Trophoblast cell (in vitro differentiated cells and primary cell): ENCODE results near the gene KCP.

Experiments used
- DNase-seq, 2 donors: peaks; one replicate each; pipeline ENCODE4 v3.0.0-alpha.2; 2016
- H2AFZ ChIP-seq: 2 replicates; pipeline ENCODE4 v1.6.1; 2013; ENCODE audit warnings: low read length, moderate library complexity, mild to moderate bottlenecking; ENCODE audit not compliant: insufficient read depth, poor library complexity
- H2AK5ac ChIP-seq: 2 replicates; pipeline ENCODE4 v1.6.1; 2013; ENCODE audit warnings: mild to moderate bottlenecking, low read length
- H2BK120ac ChIP-seq: 2 replicates; pipeline ENCODE4 v1.6.1; 2013; ENCODE audit warnings: low read length, mild to moderate bottlenecking, moderate library complexity; ENCODE audit not compliant: insufficient read depth, poor library complexity
- H2BK12ac ChIP-seq: 2 replicates; pipeline ENCODE4 v1.6.1; 2013; ENCODE audit warnings: mild to moderate bottlenecking, low read length, moderate library complexity
- H2BK5ac ChIP-seq: 2 replicates; pipeline ENCODE4 v1.6.1; 2013; ENCODE audit warnings: low read length, low read depth, moderate library complexity, mild to moderate bottlenecking; ENCODE audit not compliant: poor library complexity
- H3K14ac ChIP-seq: 2 replicates; pipeline ENCODE4 v1.6.1; 2013; ENCODE audit warnings: mild to moderate bottlenecking, low read length
- H3K18ac ChIP-seq: 2 replicates; pipeline ENCODE4 v1.6.1; 2013; ENCODE audit warnings: mild to moderate bottlenecking, low read length
- H3K23ac ChIP-seq: 2 replicates; pipeline ENCODE4 v1.6.1; 2013; ENCODE audit warnings: low read length
- H3K27ac ChIP-seq: 2 replicates; pipeline ENCODE4 v1.5.1; 2013; ENCODE audit warnings: low read depth, mild to moderate bottlenecking, inconsistent platforms, low read length, moderate library complexity
- H3K27me3 ChIP-seq: 2 replicates; pipeline ENCODE4 v1.6.1; 2013; ENCODE audit warnings: inconsistent platforms, mild to moderate bottlenecking, low read length, moderate library complexity; ENCODE audit not compliant: insufficient read depth
- H3K36me3 ChIP-seq, 2 experiments: 1 replicate in 1 of 2; 2 replicates in 1 of 2; pipeline ENCODE4 v1.6.1; 2013; ENCODE audit warnings: low read length in 2 of 2, mild to moderate bottlenecking in 2 of 2, moderate library complexity in 1 of 2; ENCODE audit not compliant: insufficient read depth in 2 of 2, control insufficient read depth in 1 of 2
- H3K4ac ChIP-seq: 2 replicates; pipeline ENCODE4 v1.6.1; 2013; ENCODE audit warnings: low read depth, mild to moderate bottlenecking, low read length, moderate library complexity
- H3K4me1 ChIP-seq, 2 experiments: 1 replicate in 1 of 2; 2 replicates in 1 of 2; pipeline ENCODE4 v1.6.1; 2013; ENCODE audit warnings: low read length in 2 of 2, mild to moderate bottlenecking in 2 of 2, moderate library complexity in 1 of 2; ENCODE audit not compliant: insufficient read depth in 2 of 2, control insufficient read depth in 1 of 2
- H3K4me2 ChIP-seq: 2 replicates; pipeline ENCODE4 v1.6.1; 2013; ENCODE audit warnings: inconsistent platforms, mild to moderate bottlenecking, low read length, moderate library complexity
- H3K4me3 ChIP-seq: 2 replicates; pipeline ENCODE4 v1.5.1; 2013; ENCODE audit warnings: mild to moderate bottlenecking, low read depth, low read length, inconsistent platforms
- H3K79me1 ChIP-seq: one replicate; pipeline ENCODE4 v1.6.1; 2013; ENCODE audit warnings: low read length
- H3K79me2 ChIP-seq: 2 replicates; pipeline ENCODE4 v1.6.1; 2013; ENCODE audit warnings: low read length, mild to moderate bottlenecking; ENCODE audit not compliant: control insufficient read depth, insufficient read depth, poor library complexity
- H3K9ac ChIP-seq: 2 replicates; pipeline ENCODE4 v1.6.1; 2013; ENCODE audit warnings: mild to moderate bottlenecking, low read length
- H3K9me3 ChIP-seq: 2 replicates; pipeline ENCODE4 v1.6.1; 2013; ENCODE audit warnings: low read depth, mild to moderate bottlenecking, control low read depth, inconsistent platforms, low read length; ENCODE audit not compliant: insufficient read depth
- H4K12ac ChIP-seq: 2 replicates; pipeline ENCODE4 v1.6.1; 2013; ENCODE audit warnings: low read depth, mild to moderate bottlenecking, low read length, moderate library complexity
- H4K8ac ChIP-seq: 2 replicates; pipeline ENCODE4 v1.6.1; 2013; ENCODE audit warnings: low read depth, mild to moderate bottlenecking, low read length, moderate library complexity
- H4K91ac ChIP-seq: one replicate; pipeline ENCODE4 v1.6.1; 2013; ENCODE audit warnings: low read depth, mild to moderate bottlenecking, low read length, moderate library complexity
- WGBS: extraction: QIAGEN DNeasy Blood & Tissue Kit; methylation state at CpG from one replicate; pipeline ENCODE4 v1.1.7; 2013; ENCODE audit warnings: missing lambda C conversion rate; ENCODE audit not compliant: insufficient read length, insufficient coverage; ENCODE audit errors: extremely low coverage; 5-methylcytosine and 5-hydroxymethylcytosine counted together

The KCP gene

GRCh38 chr7:128835790-128836641 is 74.5 kb downstream of the KCP start:
- Histone ChIP-seq H3K27me3 (no peaks in the 10 kb centered on the region), H4K91ac (no peak overlapping the region), H3K36me3 (peaks cover 62 to 65% of the 10 kb centered on the region in 2 experiments), H3K14ac (no peak overlapping the region), H3K18ac (no peak overlapping the region), H2BK120ac (no peak overlapping the region), H3K4me2 (no peak overlapping the region), H3K4ac (no peak overlapping the region), H4K12ac (no peak overlapping the region), H2AFZ (no peak overlapping the region), H3K27ac (no peak overlapping the region), H3K9ac (no peak overlapping the region), H2BK12ac (no peak overlapping the region), H3K9me3 (peaks cover 1% of the 10 kb centered on the region), H4K8ac (no peak overlapping the region), H2AK5ac (no peak overlapping the region), H3K4me1 (peaks cover 6 to 16% of the 10 kb centered on the region in 2 experiments), H2BK5ac (no peak overlapping the region), H3K23ac (no peak overlapping the region), H3K79me2 (peaks cover 8% of the 10 kb centered on the region), H3K79me1 (peaks cover 19% of the 10 kb centered on the region), H3K4me3 (no peak overlapping the region)
- DNase-seq, result no peak
- WGBS, result no CpG with 5 or more reads among the region's 14 CpGs

- H3K79me2 ChIP-seq, result peaks cover 14% of the 10 kb centered on the region
- no peak overlapping the region for H2BK120ac ChIP-seq
- H3K4ac ChIP-seq, result no peak overlapping the region
- no peaks in the 10 kb centered on the region for H3K27me3 ChIP-seq
- H3K18ac ChIP-seq, result no peak overlapping the region
- H3K4me1 ChIP-seq, result peaks cover 6 to 16% of the 10 kb centered on the region in 2 experiments
- DNase-seq, result no peak
- no peak overlapping the region for H2BK5ac ChIP-seq
- no peak overlapping the region for H4K8ac ChIP-seq
- H3K4me2 ChIP-seq, result no peak overlapping the region
- H3K9ac ChIP-seq, result no peak overlapping the region
- no peak overlapping the region for H2BK12ac ChIP-seq
- no peak overlapping the region for H3K4me3 ChIP-seq
- H3K14ac ChIP-seq, result no peak overlapping the region
- no peak overlapping the region for H2AK5ac ChIP-seq
- no peak overlapping the region for H4K12ac ChIP-seq
- H4K91ac ChIP-seq, result no peak overlapping the region
- no peak overlapping the region for H3K27ac ChIP-seq
- H3K79me1 ChIP-seq, result peaks cover 24% of the 10 kb centered on the region
- no CpG with 5 or more reads among the region's 16 CpGs for WGBS
- peaks cover 5% of the 10 kb centered on the region for H3K9me3 ChIP-seq
- H3K23ac ChIP-seq, result no peak overlapping the region
- no peak overlapping the region for H2AFZ ChIP-seq
- peaks cover 55 to 58% of the 10 kb centered on the region in 2 experiments for H3K36me3 ChIP-seq
These were observed 75.2 kb downstream of the KCP start for GRCh38 chr7:128835231-128835751.

- H2AFZ ChIP-seq, result no peak overlapping the region
- no peak overlapping the region for H2BK5ac ChIP-seq
- peaks cover 41 to 44% of the 10 kb centered on the region in 2 experiments for H3K36me3 ChIP-seq
- H3K27ac ChIP-seq, result peak overlapping the region; percentile 67
- H3K4me1 ChIP-seq, result peaks cover 15 to 25% of the 10 kb centered on the region in 2 experiments
- H3K27me3 ChIP-seq, result no peaks in the 10 kb centered on the region
- no peak overlapping the region for H3K9ac ChIP-seq
- no peak overlapping the region for H3K18ac ChIP-seq
- no peak overlapping the region for H4K12ac ChIP-seq
- H3K23ac ChIP-seq, result no peak overlapping the region
- no peak overlapping the region for H2AK5ac ChIP-seq
- no peak overlapping the region for H2BK120ac ChIP-seq
- H4K91ac ChIP-seq, result no peak overlapping the region
- DNase-seq, result no peak
- H3K14ac ChIP-seq, result no peak overlapping the region
- peaks cover 14% of the 10 kb centered on the region for H3K79me2 ChIP-seq
- H3K4ac ChIP-seq, result peak overlapping the region; percentile 12
- peaks cover 5% of the 10 kb centered on the region for H3K9me3 ChIP-seq
- peak overlapping the region; percentile 78 for H3K4me2 ChIP-seq
- H4K8ac ChIP-seq, result no peak overlapping the region
- no CpG with 5 or more reads among the region's 4 CpGs for WGBS
- H3K79me1 ChIP-seq, result peaks cover 34% of the 10 kb centered on the region
- no peak overlapping the region for H3K4me3 ChIP-seq
- H2BK12ac ChIP-seq, result no peak overlapping the region
These were observed 76.6 kb downstream of the KCP start for GRCh38 chr7:128833946-128834325.

- Histone ChIP-seq H3K9me3 (peaks cover 5% of the 10 kb centered on the region), H2AFZ (no peak overlapping the region), H4K91ac (peak overlapping the region; percentile 69), H3K27ac (peak overlapping the region; percentile 67), H3K4me1 (peaks cover 18 to 28% of the 10 kb centered on the region in 2 experiments), H3K18ac (peak overlapping the region; percentile 64), H3K79me1 (peaks cover 34% of the 10 kb centered on the region), H2BK5ac (peak overlapping the region; percentile 7), H2AK5ac (no peak overlapping the region), H3K4me2 (peak overlapping the region; percentile 78), H2BK120ac (peak overlapping the region; percentile 12), H3K36me3 (peaks cover 35 to 38% of the 10 kb centered on the region in 2 experiments), H3K23ac (no peak overlapping the region), H3K4me3 (no peak overlapping the region), H2BK12ac (peak overlapping the region; percentile 1), H3K79me2 (peaks cover 14% of the 10 kb centered on the region), H4K8ac (peak overlapping the region; percentile 32), H3K4ac (peak overlapping the region; percentile 5), H3K27me3 (no peaks in the 10 kb centered on the region), H3K9ac (peak overlapping the region; percentile 9), H3K14ac (peak overlapping the region; percentile 5), H4K12ac (no peak overlapping the region)
- no CpG with 5 or more reads among the region's 13 CpGs for WGBS
- DNase-seq, result no peak
These were observed 77.2 kb downstream of the KCP start for GRCh38 chr7:128833148-128833945.
